ENCODE results near the gene LAMA4. TPM values are rescaled to one million over a fixed set of nuclear protein-coding genes. Genes with fewer than 3 reads are reported as not detected.

LAMA4 gene
- total RNA-seq, 1 experiment from 2014 or later: 1.1 TPM

DNA sequence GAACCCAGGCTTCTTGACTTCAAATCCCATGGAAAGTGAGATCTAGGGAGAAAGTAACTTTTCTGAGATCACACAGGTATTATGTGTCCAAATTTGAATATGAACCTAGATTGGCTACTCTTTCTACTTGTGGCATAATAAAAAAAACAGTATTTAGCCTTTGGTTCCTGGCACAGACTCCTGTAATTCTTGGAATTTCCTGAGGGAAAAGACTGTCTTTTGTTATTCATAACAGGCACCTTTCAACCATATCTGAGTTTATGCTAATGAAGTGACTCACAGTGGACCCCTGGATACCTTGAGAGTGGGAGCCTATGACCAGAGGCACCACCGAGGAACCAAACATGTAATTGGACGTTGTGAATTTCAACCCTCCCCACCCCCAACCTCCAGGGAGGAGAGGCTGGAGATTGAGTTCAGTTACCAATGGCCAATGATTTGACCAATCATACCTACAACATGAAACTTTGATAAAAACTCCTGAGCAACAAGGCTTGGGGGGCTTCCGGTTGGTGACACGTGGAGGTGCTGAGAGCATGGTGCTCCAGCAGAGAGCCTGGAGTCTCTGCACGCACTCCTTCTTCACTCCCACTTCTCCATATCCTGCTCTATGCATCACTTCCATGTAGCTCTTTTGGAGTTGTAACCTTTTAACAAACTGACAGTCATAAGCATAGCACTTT lies 48.8 kb downstream of the LAMA4 start:
- no peak overlapping the region for H3K14ac ChIP-seq (ENCODE audit: insufficient read depth, low read length)
- H4K8ac ChIP-seq (replicated peaks; ENCODE audit: insufficient read length, low read depth, low read length): no peak overlapping the region
- peaks cover 12% of the 10 kb centered on the region; the same call in 1 of the 2 replicates for H3K4me1 ChIP-seq (ENCODE audit: insufficient read depth, low read length)
- H3K9ac ChIP-seq (ENCODE audit: extremely low read depth, insufficient read length, low read length): no peak overlapping the region
- no peak overlapping the region for H2AFZ ChIP-seq (ENCODE audit: low read length)
- Mint-ChIP-seq H3K36me3 (ENCODE audit: insufficient read depth in 1 of 3, low read depth in 3 of 3) (no peaks in the 10 kb centered on the region; a peak in 1 of 7 replicates), H3K9me3 (peaks cover 3 to 8% of the 10 kb centered on the region in 2 experiments), H3K27ac (peak overlapping the region in 1 of 3 experiments; percentile 24; a peak in 1 of 7 replicates), H3K4me3 (no peak overlapping the region), H3K4me1 (peaks cover 37 to 42% of the 10 kb centered on the region in 2 experiments), H3K27me3 (ENCODE audit: low read depth) (no peaks in the 10 kb centered on the region)
- no peaks in the 10 kb centered on the region for H3K23me2 ChIP-seq (ENCODE audit: insufficient read length, low read depth, low read length, poor library complexity, severe bottlenecking)
- H4K20me1 ChIP-seq (ENCODE audit: control insufficient read depth, insufficient read depth, insufficient read length): no peaks in the 10 kb centered on the region
- no peaks in the 10 kb centered on the region for H3K79me1 ChIP-seq (ENCODE audit: insufficient read depth, low read depth, low read length, poor library complexity, severe bottlenecking)
- TF ChIP-seq, protein P1, sequence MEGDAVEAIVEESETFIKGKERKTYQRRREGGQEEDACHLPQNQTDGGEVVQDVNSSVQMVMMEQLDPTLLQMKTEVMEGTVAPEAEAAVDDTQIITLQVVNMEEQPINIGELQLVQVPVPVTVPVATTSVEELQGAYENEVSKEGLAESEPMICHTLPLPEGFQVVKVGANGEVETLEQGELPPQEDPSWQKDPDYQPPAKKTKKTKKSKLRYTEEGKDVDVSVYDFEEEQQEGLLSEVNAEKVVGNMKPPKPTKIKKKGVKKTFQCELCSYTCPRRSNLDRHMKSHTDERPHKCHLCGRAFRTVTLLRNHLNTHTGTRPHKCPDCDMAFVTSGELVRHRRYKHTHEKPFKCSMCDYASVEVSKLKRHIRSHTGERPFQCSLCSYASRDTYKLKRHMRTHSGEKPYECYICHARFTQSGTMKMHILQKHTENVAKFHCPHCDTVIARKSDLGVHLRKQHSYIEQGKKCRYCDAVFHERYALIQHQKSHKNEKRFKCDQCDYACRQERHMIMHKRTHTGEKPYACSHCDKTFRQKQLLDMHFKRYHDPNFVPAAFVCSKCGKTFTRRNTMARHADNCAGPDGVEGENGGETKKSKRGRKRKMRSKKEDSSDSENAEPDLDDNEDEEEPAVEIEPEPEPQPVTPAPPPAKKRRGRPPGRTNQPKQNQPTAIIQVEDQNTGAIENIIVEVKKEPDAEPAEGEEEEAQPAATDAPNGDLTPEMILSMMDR (conservative IDR thresholded peaks at IDR 0.05): no peak
- H3K4me2 ChIP-seq (ENCODE audit: insufficient read depth, insufficient read length, low read length): no peak overlapping the region
- H2BK12ac ChIP-seq (ENCODE audit: insufficient read length, low read depth, low read length): no peak overlapping the region
- no peak overlapping the region for H3K4ac ChIP-seq (ENCODE audit: low read depth, low read length)
- H3K27me3 ChIP-seq (ENCODE audit: insufficient read depth, low read length): no peaks in the 10 kb centered on the region
- no peak overlapping the region for H3K23ac ChIP-seq (ENCODE audit: insufficient read length, low read depth, low read length)
- no peak overlapping the region for H3K27ac ChIP-seq (ENCODE audit: insufficient read length, low read depth, low read length)
- WGBS (ENCODE audit: extremely low coverage, insufficient read length, low lambda C conversion rate): no CpG with 5 or more reads among the region's 5 CpGs
- no peaks in the 10 kb centered on the region for H3K9me3 ChIP-seq (ENCODE audit: control insufficient read depth, low read depth, low read length)
- H2BK15ac ChIP-seq (ENCODE audit: low read depth, low read length): no peak overlapping the region
- no peak overlapping the region for H3T11ph ChIP-seq (ENCODE audit: low read length)
- H2BK120ac ChIP-seq (ENCODE audit: low read depth, low read length, poor library complexity, severe bottlenecking): no peak overlapping the region
- no peak overlapping the region for H3K18ac ChIP-seq (ENCODE audit: insufficient read length, low read depth, low read length)
- H3K56ac ChIP-seq (ENCODE audit: insufficient read length, low read depth, low read length): no peak overlapping the region
- no peak overlapping the region for H4K91ac ChIP-seq (ENCODE audit: insufficient read length, low read depth, low read length)
- H2BK5ac ChIP-seq (ENCODE audit: insufficient read length, low read length): no peak overlapping the region
- H4K5ac ChIP-seq (ENCODE audit: insufficient read length, low read depth, low read length): no peak overlapping the region
- DNase-seq: no peak
- no peaks in the 10 kb centered on the region for H3K79me2 ChIP-seq (ENCODE audit: insufficient read depth, low read length)
- no peak overlapping the region for H2BK20ac ChIP-seq (ENCODE audit: low read depth, low read length, poor library complexity, severe bottlenecking)
- no peak overlapping the region for H2AK5ac ChIP-seq (ENCODE audit: insufficient read length, low read length)
